Epidermal melanocyte (primary cell): ENCODE results near the gene KCNK3.

Experiments
- DNase-seq: peaks from one replicate; pipeline ENCODE4 v3.0.0; 2011; ENCODE audit warnings: low spot score; ENCODE audit not compliant: insufficient read length

The KCNK3 gene

GRCh38 chr2:26687801-26688200, 4.7 kb upstream of the KCNK3 start:
- DNase-seq = no peak

DNA sequence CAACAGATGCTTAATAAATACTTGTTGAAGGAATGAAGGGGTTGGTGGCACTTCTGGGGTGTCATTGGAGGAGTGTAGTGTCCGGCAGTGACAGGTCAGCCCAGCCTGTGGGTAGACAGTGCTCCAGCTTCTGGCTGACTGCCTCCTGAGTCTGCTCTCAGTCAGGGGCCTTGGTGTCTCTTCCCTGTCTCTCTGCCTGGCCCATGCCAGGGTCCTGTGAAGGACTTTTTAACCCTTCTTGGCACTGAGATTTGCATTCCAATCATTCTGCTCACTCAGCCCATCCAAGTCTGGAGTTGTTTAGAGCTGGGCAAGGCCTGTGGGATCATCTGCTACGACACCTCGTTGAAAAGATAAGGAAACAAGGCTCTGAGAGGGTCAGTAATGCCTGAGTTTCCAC, 1.4 kb upstream of the KCNK3 start:
- no peak for DNase-seq

DNA sequence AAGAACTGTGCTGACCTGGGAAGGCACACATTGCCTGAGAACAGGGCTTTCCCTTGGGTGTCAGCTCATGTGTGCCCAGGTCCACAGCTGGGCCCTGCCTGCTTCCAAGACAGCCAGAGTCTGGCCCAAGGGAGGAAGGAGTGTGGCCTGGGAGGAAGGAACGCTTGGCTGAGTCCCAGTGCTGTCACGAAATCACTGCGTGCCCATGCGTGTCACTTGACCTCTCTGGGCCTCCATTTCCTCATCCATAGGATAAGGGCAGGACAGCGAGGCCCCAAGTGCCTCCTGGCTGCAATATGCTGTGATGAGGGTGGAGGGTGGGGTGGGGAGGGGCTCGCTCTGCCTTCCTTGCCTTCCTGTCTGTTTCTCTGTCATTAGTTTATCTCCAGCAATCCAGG, 642 bp upstream of the KCNK3 start:
- DNase-seq = no peak

GRCh38 chr2:26692897-26693849, 651 bp downstream of the KCNK3 start:
- DNase-seq = no peak

DNA sequence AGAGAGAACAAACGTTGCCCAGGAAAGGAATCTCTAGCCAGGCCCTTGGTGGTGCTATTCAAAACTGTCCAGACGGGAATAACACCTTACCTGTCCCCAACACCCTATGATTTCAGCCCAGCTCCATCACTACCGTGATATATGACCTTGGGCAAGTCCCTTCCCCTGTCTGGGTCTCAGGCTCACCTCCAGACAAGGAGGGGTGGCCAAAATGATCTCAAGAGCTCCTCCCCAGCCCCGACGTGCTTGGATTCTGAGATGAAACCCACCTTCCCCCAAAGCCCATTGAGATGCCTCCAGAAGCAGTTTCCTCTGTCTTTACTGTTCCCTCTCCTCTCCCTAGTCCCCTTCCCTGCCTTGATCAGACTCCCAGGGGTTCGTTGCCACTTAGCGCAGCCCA, 1.5 kb downstream of the KCNK3 start:
- DNase-seq = no peak

- no peak for DNase-seq
Observed at GRCh38 chr2:26696351-26696816, 3.9 kb downstream of the KCNK3 start.

DNA sequence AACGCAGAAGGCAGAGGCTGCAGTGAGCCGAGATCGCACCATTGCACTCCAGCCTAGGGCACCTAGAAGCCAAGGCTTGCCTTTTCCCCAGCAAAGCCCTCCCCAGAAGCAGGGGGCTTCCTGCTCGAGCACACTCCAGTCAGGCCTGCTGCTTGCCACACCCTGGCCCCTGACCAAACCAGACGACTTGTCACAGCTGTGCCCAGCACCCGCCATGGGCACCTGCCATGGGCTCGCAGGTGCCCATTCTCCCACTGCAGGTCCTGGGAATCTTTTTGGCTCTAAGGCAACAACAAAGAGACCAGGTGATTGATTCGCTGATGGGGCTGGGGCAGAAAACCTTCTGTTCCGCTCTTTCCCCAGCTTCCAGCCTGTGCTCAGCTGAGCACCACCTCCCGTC, 4.9 kb downstream of the KCNK3 start:
- DNase-seq = no peak

DNA sequence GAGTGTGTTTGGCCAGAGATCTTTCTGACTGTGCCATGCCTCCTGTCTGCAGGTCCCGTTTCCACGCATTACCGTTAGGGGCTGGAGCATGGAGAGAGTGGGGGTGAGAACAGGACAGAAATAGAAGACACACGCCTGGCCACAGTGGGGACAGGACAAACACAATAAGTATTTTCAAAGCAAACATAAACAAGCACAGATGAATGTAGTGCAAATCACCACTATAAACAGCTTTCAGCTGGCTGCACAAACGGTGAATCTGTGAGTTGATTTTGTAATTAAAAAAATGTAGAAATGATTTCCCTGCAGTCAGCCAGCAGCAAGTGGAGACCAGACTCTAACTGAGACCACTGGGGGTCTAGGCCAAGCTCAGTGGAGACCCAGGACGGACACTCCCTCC, 6.8 kb downstream of the KCNK3 start:
- DNase-seq = no peak

DNA sequence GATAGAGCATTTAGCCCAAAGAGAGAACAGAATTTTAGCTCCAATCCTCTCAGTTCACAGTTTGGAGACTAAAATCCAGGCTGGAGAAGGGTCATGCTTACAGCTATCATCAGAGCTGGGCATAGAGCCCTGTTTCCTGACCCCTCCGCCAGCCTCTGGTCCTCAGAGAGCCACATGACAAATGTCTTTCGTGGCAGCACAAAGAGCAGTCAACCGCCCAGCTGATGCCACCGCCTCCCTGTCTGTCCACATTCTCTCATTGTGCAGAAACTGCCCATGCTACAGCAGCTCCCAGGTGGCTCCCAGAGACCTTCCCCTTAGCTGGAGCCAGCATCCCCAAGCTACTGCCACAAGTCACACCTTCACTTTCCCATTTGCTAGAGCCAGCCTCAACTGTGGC, 7.6 kb downstream of the KCNK3 start:
- DNase-seq = no peak

GRCh38 chr2:26701596-26701995, 9.1 kb downstream of the KCNK3 start:
- no peak for DNase-seq

DNA sequence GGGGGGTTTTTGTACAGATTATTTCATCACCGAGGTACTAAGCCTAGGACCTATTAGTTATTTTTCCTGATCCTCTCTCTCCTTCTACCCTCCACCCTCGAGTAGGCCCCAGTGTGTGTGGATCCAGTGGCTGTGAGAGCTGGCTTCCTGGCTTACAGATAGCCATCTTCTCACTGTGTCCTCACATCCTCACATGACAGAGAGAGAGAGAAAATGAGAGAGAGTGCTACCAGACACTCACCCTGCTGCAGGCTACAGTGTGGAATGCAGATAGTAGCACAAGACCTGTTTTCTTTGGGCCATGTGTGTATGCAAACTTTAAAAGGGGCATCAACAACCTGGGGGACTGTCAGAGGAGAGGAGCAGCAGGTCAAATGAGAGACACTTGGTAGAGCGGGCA, 9.5 kb downstream of the KCNK3 start:
- no peak for DNase-seq

DNA sequence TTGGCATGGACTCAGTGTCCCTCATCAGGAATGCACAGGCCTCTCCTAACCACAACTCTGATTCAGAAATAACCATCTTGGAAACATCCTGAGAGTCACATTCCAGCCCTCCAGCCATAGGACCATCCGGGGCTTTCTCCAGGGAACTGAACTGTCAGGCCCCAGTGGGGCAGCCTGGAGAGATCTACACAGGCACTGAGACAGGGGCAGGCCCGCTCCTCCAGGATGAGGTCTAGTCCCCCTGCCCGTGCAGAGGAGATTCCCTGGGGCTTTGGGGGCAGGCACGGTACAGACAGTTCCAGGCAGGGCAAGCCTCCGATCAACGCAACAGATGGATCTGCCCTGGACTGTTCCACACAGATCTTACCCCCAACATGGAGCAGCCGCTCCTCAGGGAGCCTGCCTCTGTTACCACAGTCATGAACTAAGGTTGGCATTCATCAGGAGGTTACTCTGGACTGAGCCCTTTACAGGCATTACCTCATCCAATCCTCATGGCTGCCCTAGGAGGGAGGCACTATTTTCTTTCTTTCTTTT, 12.0 kb downstream of the KCNK3 start:
- DNase-seq = peak; percentile 49

- no peak for DNase-seq
Observed at GRCh38 chr2:26705126-26705525, 12.6 kb downstream of the KCNK3 start.

DNA sequence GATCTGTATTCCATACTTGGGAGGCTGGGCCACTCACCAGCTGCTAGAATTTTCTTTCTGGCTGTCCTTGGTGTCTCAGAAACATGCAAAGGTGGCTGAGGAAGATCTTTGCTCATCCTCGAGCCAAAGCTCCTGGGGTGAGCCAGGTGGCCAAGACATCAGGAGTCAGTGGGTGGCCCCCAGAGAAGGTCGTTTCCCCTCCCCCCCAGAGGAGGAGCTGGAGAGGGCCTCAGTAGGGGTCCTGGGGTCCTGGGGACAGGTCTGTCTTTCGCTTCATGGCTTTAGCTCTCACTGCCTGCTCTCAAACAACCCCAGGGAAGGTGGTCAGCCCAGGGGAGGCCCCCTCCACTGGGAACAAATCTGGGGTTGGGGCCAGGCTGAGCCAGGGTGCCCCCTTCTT, 13.6 kb downstream of the KCNK3 start:
- no peak for DNase-seq

DNA sequence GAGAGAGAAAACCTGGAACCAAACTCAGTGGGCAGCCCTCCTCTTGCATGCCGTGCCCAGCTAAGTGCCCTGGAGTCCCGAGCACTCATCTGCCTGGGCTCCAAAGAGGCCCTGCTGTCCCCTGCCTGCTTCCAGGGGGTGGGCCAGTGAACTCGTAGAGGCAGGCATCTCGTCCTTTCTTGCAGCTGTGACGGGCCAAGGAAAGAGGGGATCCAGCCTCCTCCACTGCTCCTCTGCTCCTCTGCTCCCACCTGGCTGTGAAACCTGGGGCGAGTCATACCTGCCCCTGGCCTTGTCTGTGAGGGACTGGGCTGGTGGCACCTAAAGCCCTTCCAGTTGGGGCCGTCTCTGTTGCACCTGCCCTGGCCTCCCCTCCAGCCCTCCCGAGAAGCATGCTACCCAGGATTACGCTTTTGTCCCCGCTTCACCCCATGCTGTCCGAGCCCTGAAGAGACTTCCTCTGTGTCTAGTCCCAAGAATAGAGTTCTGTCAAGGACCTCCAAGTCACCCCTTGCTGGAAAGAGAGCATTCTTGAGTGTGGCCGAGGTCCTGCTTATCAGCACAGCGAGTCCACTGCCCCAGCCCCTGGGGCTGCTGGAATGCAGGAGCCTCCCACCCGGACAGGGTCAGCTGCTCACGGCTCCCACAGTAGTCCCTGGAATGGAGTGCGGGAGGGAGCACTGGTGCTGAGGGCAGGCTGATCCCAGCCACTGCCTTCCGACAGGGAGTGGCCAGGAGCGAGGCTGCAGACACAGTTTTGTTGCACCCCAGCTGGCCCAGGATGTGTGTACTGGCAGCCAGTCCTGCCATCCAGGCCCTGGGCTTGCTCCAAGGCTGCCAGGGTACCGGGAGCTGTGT, 14.3 kb downstream of the KCNK3 start:
- DNase-seq = no peak

DNA sequence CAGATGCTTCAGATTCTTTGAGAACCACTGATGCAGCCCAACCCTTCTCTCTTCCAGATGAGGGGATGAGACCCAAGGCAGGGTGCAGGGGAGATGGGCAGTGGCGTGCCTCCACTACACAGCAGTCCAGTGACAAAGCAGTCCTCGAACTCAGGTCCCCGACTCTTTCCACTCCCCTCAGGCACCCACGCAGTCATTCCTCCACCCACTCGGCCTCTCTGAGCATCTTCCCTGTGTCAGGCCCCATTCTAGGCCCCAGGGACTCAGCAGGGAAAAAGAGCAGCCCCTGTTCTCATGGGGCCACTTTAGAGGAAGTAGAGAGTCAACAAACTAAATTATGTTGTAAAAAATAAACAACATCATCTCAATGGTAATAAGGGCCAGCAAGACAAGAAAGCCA, 15.2 kb downstream of the KCNK3 start:
- DNase-seq = no peak

DNA sequence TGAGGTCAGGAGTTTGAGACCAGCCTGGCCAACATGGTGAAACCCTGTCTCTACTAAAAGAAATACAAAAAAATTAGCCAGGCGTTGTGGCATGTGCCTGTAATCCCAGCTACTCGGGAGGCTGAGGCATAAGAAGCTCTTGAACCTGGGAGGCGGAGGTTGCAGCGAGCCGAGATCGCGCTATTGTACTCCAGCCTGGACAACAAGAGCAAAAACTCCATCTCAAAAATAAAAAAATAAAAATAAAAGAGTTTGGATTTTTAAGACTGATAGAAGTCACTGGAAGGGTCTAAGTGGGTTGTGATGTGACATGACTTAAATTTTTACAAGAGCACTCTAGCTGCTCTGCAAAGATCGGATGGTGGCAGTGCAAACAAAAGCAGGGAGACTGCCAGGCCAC, 15.9 kb downstream of the KCNK3 start:
- DNase-seq = no peak

GRCh38 chr2:26709323-26710110, 17.0 kb downstream of the KCNK3 start:
- no peak for DNase-seq

DNA sequence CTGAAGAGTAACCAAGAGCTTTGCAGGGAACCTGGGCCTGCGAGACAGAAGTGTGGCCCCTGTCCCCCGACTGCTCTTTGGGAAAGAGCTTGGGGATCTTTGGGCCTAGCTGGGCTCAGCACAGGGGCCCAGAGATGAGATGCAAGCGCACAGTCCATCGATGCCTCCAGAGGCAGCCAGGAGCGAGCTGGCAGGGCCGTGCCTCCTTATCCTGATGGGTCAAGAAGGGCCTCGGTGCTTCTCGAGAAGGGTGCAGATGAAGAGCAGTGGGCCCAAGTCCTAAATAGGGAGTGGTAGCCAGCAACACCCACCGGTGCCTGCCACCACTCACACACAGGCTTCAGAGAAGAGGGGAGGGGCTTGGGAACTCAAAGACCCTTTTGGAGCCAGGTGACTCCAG, 17.6 kb downstream of the KCNK3 start:
- DNase-seq = no peak

DNA sequence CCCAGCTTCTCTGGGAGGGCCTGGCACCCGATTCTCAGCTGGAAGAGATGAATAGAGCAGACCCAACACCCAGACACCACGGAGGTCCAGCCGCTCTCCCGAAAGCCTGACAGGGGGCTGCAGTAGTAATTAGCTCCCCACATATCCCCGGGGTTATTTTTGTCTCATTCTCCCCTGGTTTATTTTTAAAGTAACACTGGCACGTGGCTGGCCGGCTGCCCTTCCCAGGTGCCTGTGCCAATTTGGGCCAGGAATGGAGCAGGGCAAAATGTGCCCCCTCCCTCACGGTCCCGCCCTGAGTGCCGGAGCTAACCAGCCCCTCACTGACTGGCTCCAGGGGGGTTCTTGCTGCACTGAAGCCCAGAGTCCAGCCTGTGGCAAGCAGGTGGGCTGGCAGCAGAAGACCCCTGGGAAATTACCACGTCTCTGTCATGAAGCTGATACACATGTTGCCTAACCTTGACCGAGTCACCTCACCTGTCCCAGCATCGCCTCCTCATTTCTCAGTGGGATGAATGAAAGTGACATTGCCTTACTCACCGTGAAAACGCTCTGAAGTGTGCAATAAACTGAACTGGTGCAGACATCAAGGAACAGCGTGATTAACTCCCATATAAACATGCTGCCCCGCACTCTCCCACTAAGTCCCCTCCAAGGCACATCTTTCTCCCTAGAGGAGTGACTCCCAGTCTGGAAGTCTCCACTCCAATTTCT, 18.4 kb downstream of the KCNK3 start:
- no peak for DNase-seq
